Smooth muscle cell of the brain vasculature (primary cell): ENCODE data around the gene UBA52.
"Not testable (repeated sequence)": the region's sequence is repeated elsewhere in the genome, so short reads cannot be mapped to it uniquely, and the experiment has no call there.

Source experiments
- DNase-seq: peaks from one replicate; pipeline ENCODE4 v3.0.0-alpha.2; 2012; ENCODE audit warnings: low read depth, low spot score

Gene UBA52

GRCh38 chr19:18592732-18593131 lies 21.1 kb downstream of the UBA52 start:
- DNase-seq, result not testable (repeated sequence)

GRCh38 chr19:18593367-18594095 lies 21.9 kb downstream of the UBA52 start:
- no peak for DNase-seq

GRCh38 chr19:18594096-18594823 lies 22.6 kb downstream of the UBA52 start:
- no peak for DNase-seq

- DNase-seq, result no peak
Measured at GRCh38 chr19:18594824-18595373, 23.2 kb downstream of the UBA52 start.

- DNase-seq, result no peak
Measured at GRCh38 chr19:18595475-18595874, 23.8 kb downstream of the UBA52 start.

GRCh38 chr19:18596752-18597157 lies 25.1 kb downstream of the UBA52 start:
- DNase-seq, result no peak

GRCh38 chr19:18597809-18598660 lies 26.4 kb downstream of the UBA52 start:
- DNase-seq, result no peak

GRCh38 chr19:18599485-18599884 lies 27.8 kb downstream of the UBA52 start:
- no peak for DNase-seq

GRCh38 chr19:18600692-18601397 lies 29.2 kb downstream of the UBA52 start:
- not testable (repeated sequence) for DNase-seq

GRCh38 chr19:18601875-18602274 lies 30.2 kb downstream of the UBA52 start:
- DNase-seq, result no peak

GRCh38 chr19:18603255-18603957 lies 31.7 kb downstream of the UBA52 start:
- no peak for DNase-seq

GRCh38 chr19:18603958-18604819 lies 32.5 kb downstream of the UBA52 start:
- DNase-seq, result no peak

- no peak for DNase-seq
Measured at GRCh38 chr19:18604820-18605159, 33.1 kb downstream of the UBA52 start.

- no peak for DNase-seq
Measured at GRCh38 chr19:18605196-18605545, 33.5 kb downstream of the UBA52 start.

GRCh38 chr19:18605546-18606280 lies 34.1 kb downstream of the UBA52 start:
- DNase-seq, result no peak

- DNase-seq, result no peak
Measured at GRCh38 chr19:18606281-18607225, 34.9 kb downstream of the UBA52 start, which contains the start of gene CRLF1. TSS of gene CRLF1 (minus strand) at chr19:18606799. CDS start at chr19:18606656, 143 bp downstream.

- no peak for DNase-seq
Measured at GRCh38 chr19:18607226-18608101, 35.8 kb downstream of the UBA52 start.
